OCI-LY3 (cell line): ENCODE data around the gene SMPDL3A.

Experiments
- EZH2phosphoT487 ChIP-seq: fragments of 200-600 bp; shearing (Covaris generic); IDR thresholded peaks from 2 replicates; pipeline ENCODE4 v1.6.1; 2018; ENCODE audit warnings: antibody characterized with exemption, mixed run types, low read depth
- TF ChIP-seq, protein P1 (sequence below): fragments of 200-600, 300-600 bp; sonication (generic); IDR thresholded peaks from 2 replicates; pipeline ENCODE4 v1.5.1; 2014; ENCODE audit warnings: antibody characterized with exemption, low read length, low read depth

DNA sequence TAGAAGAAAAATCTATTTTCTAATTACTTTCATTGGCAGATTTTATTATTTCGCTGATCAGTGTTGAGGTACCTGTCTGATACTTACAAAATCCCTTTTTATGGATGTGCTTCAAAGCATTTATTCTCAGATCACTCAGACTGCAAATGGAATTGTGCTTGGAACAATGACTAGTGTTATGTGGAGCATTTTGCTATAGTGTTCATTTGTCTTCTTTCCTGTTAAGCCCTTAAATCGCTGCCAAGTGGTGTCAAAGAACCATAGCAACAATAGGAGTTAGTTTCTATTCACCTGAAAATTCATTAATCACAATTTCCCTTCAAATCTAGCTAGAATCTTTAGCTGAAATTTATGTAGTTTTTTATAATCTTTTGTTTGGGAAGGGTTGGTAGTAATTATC, 29.8 kb downstream of the SMPDL3A start:
- no peak for TF ChIP-seq EZH2phosphoT487
- TF ChIP-seq, protein P1, sequence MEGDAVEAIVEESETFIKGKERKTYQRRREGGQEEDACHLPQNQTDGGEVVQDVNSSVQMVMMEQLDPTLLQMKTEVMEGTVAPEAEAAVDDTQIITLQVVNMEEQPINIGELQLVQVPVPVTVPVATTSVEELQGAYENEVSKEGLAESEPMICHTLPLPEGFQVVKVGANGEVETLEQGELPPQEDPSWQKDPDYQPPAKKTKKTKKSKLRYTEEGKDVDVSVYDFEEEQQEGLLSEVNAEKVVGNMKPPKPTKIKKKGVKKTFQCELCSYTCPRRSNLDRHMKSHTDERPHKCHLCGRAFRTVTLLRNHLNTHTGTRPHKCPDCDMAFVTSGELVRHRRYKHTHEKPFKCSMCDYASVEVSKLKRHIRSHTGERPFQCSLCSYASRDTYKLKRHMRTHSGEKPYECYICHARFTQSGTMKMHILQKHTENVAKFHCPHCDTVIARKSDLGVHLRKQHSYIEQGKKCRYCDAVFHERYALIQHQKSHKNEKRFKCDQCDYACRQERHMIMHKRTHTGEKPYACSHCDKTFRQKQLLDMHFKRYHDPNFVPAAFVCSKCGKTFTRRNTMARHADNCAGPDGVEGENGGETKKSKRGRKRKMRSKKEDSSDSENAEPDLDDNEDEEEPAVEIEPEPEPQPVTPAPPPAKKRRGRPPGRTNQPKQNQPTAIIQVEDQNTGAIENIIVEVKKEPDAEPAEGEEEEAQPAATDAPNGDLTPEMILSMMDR, result no peak
